Cardiac muscle cell (in vitro differentiated cells and primary cell): Measurements from ENCODE around the gene TBC1D30. TPM values are rescaled to one million over a fixed set of nuclear protein-coding genes. Genes with fewer than 3 reads are reported as not detected.

ENCODE experiments used
- DNase-seq, 2 donors: peaks; one replicate each; pipeline versions ENCODE4 v3.0.0 to v3.0.0-alpha.2; 2010 to 2017; ENCODE audit warnings: low read depth in 1 of 2, low spot score in 1 of 2
- H3K27ac ChIP-seq: fragments of 200-600 bp; sonication (generic); 2 replicates; pipeline ENCODE4 v1.5.1; 2016
- H3K27me3 ChIP-seq: fragments of 200-600 bp; sonication (generic); 2 replicates; pipeline ENCODE4 v1.6.0; 2016; ENCODE audit warnings: control low read depth
- H3K36me3 ChIP-seq: fragments of 200-600 bp; sonication (generic); 2 replicates; pipeline ENCODE4 v1.5.1; 2016; ENCODE audit warnings: control low read depth
- H3K4me1 ChIP-seq: fragments of 200-600 bp; sonication (generic); 2 replicates; pipeline ENCODE4 v1.8.1; 2017; ENCODE audit warnings: low read depth, mild to moderate bottlenecking, mixed run types
- H3K4me3 ChIP-seq: fragments of 200-600 bp; sonication (generic); 2 replicates; pipeline ENCODE4 v1.5.1; 2016; ENCODE audit warnings: mild to moderate bottlenecking
- H3K9me3 ChIP-seq: fragments of 200-600 bp; sonication (generic); 2 replicates; pipeline ENCODE4 v1.5.1; 2017; ENCODE audit warnings: low read depth, mild to moderate bottlenecking, control low read depth
- polyA plus RNA-seq: library from polyadenylated mRNA; unstranded; fragments of >200 nt; fragmentation: Nextera tagmentation; extraction: Ambion mirVana; gene quantifications from 2 replicates; pipeline ENCODE4 v1.2.1, GENCODE V29; 2016
- total RNA-seq: library from RNA; depleted of rRNA; stranded (reverse); fragments of >200 nt; gene quantifications from 2 replicates; pipeline ENCODE4 v1.2.3, GENCODE V29; 2016
- TF ChIP-seq, protein P1 (sequence below): IDR thresholded peaks from 2 replicates; pipeline ENCODE4 v1.5.1; 2012; ENCODE audit warnings: low read depth, mild to moderate bottlenecking, low read length

TBC1D30 gene
- total and polyA plus RNA-seq, 2 experiments from 2014 or later = 0.57 to 1.2 TPM

DNA sequence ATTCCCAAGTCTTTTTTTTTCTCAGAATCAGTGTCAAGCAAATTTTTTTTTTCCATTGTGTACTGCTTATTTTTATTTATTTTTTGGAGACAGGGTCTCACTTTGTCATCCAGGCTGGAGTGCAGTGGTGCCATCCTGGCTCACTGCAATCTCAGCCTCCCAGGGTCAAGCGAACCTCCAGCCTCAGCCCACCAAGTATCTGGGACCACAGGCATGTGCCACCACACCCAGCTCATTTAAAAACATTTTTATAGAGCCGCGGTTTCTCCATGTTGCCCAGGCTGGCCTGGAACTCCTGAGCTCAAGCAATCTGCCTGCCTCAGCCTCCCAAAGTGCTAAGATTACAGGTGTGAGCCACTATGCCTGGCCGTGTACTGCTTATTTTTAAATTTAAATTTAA, 68.1 kb downstream of the TBC1D30 start:
- H3K27ac ChIP-seq = no peak overlapping the region
- no peaks in the 10 kb centered on the region for H3K36me3 ChIP-seq
- no peak overlapping the region for H3K4me3 ChIP-seq
- H3K27me3 ChIP-seq = no peaks in the 10 kb centered on the region
- TF ChIP-seq, protein P1, sequence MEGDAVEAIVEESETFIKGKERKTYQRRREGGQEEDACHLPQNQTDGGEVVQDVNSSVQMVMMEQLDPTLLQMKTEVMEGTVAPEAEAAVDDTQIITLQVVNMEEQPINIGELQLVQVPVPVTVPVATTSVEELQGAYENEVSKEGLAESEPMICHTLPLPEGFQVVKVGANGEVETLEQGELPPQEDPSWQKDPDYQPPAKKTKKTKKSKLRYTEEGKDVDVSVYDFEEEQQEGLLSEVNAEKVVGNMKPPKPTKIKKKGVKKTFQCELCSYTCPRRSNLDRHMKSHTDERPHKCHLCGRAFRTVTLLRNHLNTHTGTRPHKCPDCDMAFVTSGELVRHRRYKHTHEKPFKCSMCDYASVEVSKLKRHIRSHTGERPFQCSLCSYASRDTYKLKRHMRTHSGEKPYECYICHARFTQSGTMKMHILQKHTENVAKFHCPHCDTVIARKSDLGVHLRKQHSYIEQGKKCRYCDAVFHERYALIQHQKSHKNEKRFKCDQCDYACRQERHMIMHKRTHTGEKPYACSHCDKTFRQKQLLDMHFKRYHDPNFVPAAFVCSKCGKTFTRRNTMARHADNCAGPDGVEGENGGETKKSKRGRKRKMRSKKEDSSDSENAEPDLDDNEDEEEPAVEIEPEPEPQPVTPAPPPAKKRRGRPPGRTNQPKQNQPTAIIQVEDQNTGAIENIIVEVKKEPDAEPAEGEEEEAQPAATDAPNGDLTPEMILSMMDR = no peak
- no peak for DNase-seq
- no peaks in the 10 kb centered on the region for H3K9me3 ChIP-seq
- no peaks in the 10 kb centered on the region for H3K4me1 ChIP-seq

DNA sequence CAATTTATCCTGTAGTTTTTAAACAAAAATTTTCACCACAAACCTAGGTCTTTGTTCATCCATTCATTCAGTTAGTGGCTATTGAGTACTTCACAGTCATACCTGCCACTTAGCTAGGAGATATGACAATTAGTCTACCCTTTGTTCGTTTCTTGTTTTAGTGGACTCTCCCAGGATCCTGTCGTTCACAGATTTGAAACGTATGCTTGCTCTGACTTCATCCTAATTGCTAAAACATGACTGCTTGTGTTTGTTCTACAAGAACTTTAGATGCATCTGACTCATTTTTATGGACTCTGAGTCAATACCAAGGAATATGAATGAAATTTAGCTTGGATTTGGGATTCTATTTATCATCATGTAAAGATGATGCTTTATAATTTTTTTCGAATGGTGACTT, 69.5 kb downstream of the TBC1D30 start:
- TF ChIP-seq, protein P1 = no peak
- peak in 1 of 2 donors; percentile 14 for DNase-seq
- H3K27me3 ChIP-seq = no peaks in the 10 kb centered on the region

DNA sequence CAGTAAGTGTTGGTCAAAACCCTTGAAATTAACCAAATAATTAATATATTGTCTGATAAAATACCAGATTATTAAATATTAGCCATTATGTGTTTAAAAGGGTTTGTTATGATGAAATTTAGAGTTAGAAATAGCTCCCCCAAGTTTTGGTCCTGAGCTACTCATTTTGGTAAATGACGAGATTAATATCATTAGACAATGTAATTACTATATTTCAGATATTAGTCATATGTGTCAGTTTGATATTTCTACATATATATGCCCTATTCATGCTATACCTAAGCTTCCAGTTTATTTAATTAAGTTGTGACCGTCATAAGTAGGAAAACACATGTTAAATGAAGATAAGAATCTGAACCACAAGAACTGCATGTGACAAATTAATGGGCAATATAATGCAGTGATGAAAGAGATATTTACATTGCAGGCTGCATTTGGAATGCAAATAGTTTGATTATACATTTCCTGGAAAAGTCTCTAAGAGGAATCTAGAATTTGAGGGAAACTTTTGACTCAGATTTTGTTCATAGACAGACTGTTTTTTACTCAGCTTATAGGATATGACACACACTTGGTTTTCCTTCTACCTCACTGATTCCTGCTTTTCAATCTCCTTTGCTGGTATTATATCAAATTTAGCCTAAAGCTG, 70.5 kb downstream of the TBC1D30 start:
- TF ChIP-seq, protein P1 = no peak
- Histone ChIP-seq H3K27me3 (no peaks in the 10 kb centered on the region), H3K9me3 (no peaks in the 10 kb centered on the region), H3K27ac (no peak overlapping the region), H3K4me1 (no peaks in the 10 kb centered on the region), H3K4me3 (no peak overlapping the region), H3K36me3 (no peaks in the 10 kb centered on the region)
- no peak for DNase-seq

More for the DNA sequence above, 69.5 kb downstream of the TBC1D30 start:
- Histone ChIP-seq H3K27ac (no peak overlapping the region), H3K9me3 (no peaks in the 10 kb centered on the region), H3K4me1 (no peaks in the 10 kb centered on the region), H3K4me3 (no peak overlapping the region), H3K36me3 (no peaks in the 10 kb centered on the region)

DNA sequence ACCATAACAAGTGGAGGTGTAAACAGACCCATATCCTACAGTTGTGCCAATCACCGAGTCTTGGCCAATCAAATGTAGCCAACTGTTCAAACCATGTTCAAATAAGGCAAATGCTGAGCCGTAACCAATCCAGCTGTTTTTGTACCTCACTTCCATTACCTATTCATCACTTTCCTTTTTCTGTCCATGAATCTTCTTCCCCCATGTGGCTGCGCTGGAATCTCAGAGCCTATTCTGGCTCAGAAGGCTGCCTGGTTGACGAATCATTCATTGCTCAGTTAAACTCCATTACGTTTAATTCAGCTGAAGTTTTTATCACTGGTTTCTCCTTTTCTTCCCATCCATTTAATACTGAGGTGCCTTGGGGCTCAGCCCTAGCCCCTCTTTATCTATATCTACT, 71.1 kb downstream of the TBC1D30 start:
- Histone ChIP-seq H3K4me1 (no peaks in the 10 kb centered on the region), H3K36me3 (no peaks in the 10 kb centered on the region), H3K27ac (no peak overlapping the region), H3K27me3 (no peaks in the 10 kb centered on the region), H3K4me3 (no peak overlapping the region), H3K9me3 (no peaks in the 10 kb centered on the region)
- TF ChIP-seq, protein P1 = no peak
- peak in 1 of 2 donors; percentile 4 for DNase-seq

DNA sequence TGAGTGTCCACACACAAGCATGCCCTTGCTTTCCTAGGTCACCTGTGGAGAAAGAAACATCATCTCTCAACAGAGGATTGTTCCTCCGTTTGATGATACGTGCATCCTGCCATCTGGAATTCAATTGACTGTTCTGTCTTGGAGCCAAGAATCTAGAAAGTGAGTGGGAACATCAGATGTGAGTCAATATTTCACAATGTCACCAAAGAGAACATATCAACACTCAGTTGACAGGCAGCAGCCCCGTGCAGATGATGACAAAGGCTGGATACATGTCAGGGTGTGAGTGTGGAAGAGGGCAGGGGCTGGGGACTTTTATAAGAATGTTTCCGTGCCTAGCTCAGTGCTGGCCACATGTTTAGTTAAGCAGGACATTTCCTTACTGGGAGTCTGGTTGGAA, 76.1 kb downstream of the TBC1D30 start:
- Histone ChIP-seq H3K27ac (no peak overlapping the region), H3K27me3 (no peaks in the 10 kb centered on the region), H3K4me1 (no peaks in the 10 kb centered on the region), H3K9me3 (no peaks in the 10 kb centered on the region), H3K36me3 (no peaks in the 10 kb centered on the region), H3K4me3 (no peak overlapping the region)
- TF ChIP-seq, protein P1 = no peak
- DNase-seq = peak in 1 of 2 donors; percentile 44
